ENCODE data around the gene TTLL4. TPM values are rescaled to one million over a fixed set of nuclear protein-coding genes. Genes with fewer than 3 reads are reported as not detected.

The TTLL4 gene
- total RNA-seq, 1 experiment from 2014 or later: 57.1 TPM

GRCh38 chr2:218786133-218786532 lies 75.5 kb downstream of the TTLL4 start:
- no peak for TF ChIP-seq EZH2 (IDR thresholded peaks at IDR 0.05; ENCODE audit: low read depth)
- TF ChIP-seq, protein P1, sequence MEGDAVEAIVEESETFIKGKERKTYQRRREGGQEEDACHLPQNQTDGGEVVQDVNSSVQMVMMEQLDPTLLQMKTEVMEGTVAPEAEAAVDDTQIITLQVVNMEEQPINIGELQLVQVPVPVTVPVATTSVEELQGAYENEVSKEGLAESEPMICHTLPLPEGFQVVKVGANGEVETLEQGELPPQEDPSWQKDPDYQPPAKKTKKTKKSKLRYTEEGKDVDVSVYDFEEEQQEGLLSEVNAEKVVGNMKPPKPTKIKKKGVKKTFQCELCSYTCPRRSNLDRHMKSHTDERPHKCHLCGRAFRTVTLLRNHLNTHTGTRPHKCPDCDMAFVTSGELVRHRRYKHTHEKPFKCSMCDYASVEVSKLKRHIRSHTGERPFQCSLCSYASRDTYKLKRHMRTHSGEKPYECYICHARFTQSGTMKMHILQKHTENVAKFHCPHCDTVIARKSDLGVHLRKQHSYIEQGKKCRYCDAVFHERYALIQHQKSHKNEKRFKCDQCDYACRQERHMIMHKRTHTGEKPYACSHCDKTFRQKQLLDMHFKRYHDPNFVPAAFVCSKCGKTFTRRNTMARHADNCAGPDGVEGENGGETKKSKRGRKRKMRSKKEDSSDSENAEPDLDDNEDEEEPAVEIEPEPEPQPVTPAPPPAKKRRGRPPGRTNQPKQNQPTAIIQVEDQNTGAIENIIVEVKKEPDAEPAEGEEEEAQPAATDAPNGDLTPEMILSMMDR (conservative IDR thresholded peaks at IDR 0.05): no peak
- no peaks in the 10 kb centered on the region for H3K36me3 ChIP-seq (ENCODE audit: low read depth)
- no peaks in the 10 kb centered on the region for H4K20me1 ChIP-seq (ENCODE audit: insufficient read depth)
- POLR2A ChIA-PET (ENCODE audit: unreplicated experiment): no interaction called here
- no peak overlapping the region for H3K4me2 ChIP-seq
- no peaks in the 10 kb centered on the region for H3K4me1 ChIP-seq (replicated peaks; ENCODE audit: insufficient read depth)
- no peaks in the 10 kb centered on the region for H3K27me3 ChIP-seq (ENCODE audit: insufficient read depth, low read depth)
- no peak overlapping the region for H2AFZ ChIP-seq
- no peaks in the 10 kb centered on the region for H3K9me2 ChIP-seq (ENCODE audit: insufficient read depth)
- CTCF ChIA-PET: no interaction called here
- no peak overlapping the region for H3K27ac ChIP-seq
- H3K4me3 ChIP-seq: no peak overlapping the region
- intact Hi-C loops (cut with micrococcal nuclease; ENCODE audit: unreplicated experiment): no loop called here
- no TSS peak for BruUV-seq (replicated peaks)
- no peaks in the 10 kb centered on the region for H3F3A ChIP-seq (ENCODE audit: insufficient read depth, low read depth)
- no peak for DNase-seq
- H3K79me2 ChIP-seq (ENCODE audit: low read depth): no peaks in the 10 kb centered on the region
- no peaks in the 10 kb centered on the region; the same call in 1 of the 2 replicates for H3K9me3 ChIP-seq (ENCODE audit: insufficient read depth, low read depth)

GRCh38 chr2:218788529-218789255 lies 78.1 kb downstream of the TTLL4 start:
- H3F3A ChIP-seq (ENCODE audit: insufficient read depth, low read depth): no peaks in the 10 kb centered on the region
- intact Hi-C loops (cut with micrococcal nuclease; ENCODE audit: unreplicated experiment): no loop called here
- no peaks in the 10 kb centered on the region for H4K20me1 ChIP-seq (ENCODE audit: insufficient read depth)
- no peaks in the 10 kb centered on the region for H3K4me1 ChIP-seq (replicated peaks; ENCODE audit: insufficient read depth)
- DNase-seq: no peak
- H3K4me2 ChIP-seq: no peak overlapping the region
- ChIA-PET CTCF (no interaction called here), POLR2A (ENCODE audit: unreplicated experiment) (no interaction called here)
- no peaks in the 10 kb centered on the region for H3K79me2 ChIP-seq (ENCODE audit: low read depth)
- BruUV-seq (replicated peaks): no TSS peak
- no peaks in the 10 kb centered on the region for H3K27me3 ChIP-seq (ENCODE audit: insufficient read depth, low read depth)
- H3K9me3 ChIP-seq (ENCODE audit: insufficient read depth, low read depth): no peaks in the 10 kb centered on the region; the same call in 1 of the 2 replicates
- no peaks in the 10 kb centered on the region for H3K36me3 ChIP-seq (ENCODE audit: low read depth)
- H3K9me2 ChIP-seq (ENCODE audit: insufficient read depth): no peaks in the 10 kb centered on the region
- H3K27ac ChIP-seq: no peak overlapping the region
- H3K4me3 ChIP-seq: no peak overlapping the region
- TF ChIP-seq EZH2 (IDR thresholded peaks at IDR 0.05; ENCODE audit: low read depth): no peak
- TF ChIP-seq, protein P1 (conservative IDR thresholded peaks at IDR 0.05): no peak
- no peak overlapping the region for H2AFZ ChIP-seq

DNA sequence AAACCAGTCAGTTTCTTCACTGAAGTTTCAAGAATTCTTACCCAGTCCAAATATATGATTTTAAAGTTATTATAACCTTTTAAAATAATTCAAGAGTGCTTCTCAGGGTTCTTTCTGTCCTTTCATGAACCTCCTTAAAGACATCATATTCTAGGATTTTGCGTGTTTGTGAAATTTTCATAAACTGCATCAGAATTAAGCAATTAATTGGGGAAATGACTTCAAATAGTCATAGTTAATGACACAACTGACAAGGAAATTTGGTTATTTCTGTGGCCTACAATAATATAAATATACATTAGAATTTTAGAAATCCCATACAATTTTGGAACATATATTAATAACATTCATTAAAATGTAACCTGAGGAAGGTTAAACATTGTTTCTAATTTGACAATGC lies 81.8 kb downstream of the TTLL4 start:
- Histone ChIP-seq H3F3A (ENCODE audit: insufficient read depth, low read depth) (no peaks in the 10 kb centered on the region), H4K20me1 (ENCODE audit: insufficient read depth) (no peaks in the 10 kb centered on the region), H3K27me3 (ENCODE audit: insufficient read depth, low read depth) (no peaks in the 10 kb centered on the region), H3K79me2 (ENCODE audit: low read depth) (no peaks in the 10 kb centered on the region), H3K27ac (no peak overlapping the region), H3K9me3 (ENCODE audit: insufficient read depth, low read depth) (no peaks in the 10 kb centered on the region), H3K4me1 (replicated peaks; ENCODE audit: insufficient read depth) (no peaks in the 10 kb centered on the region), H3K36me3 (ENCODE audit: low read depth) (no peaks in the 10 kb centered on the region), H2AFZ (no peak overlapping the region), H3K4me2 (no peak overlapping the region), H3K4me3 (no peak overlapping the region), H3K9me2 (ENCODE audit: insufficient read depth) (no peaks in the 10 kb centered on the region)
- intact Hi-C loops (cut with micrococcal nuclease; ENCODE audit: unreplicated experiment): no loop called here
- DNase-seq: no peak
- ChIA-PET POLR2A (ENCODE audit: unreplicated experiment) (no interaction called here), CTCF (no interaction called here)
- BruUV-seq (replicated peaks): no TSS peak
- TF ChIP-seq, protein P1 (conservative IDR thresholded peaks at IDR 0.05): no peak
- TF ChIP-seq EZH2 (IDR thresholded peaks at IDR 0.05; ENCODE audit: low read depth): no peak
